COR-L47 (cell line): ENCODE measurements around the gene TMEM178B.
"Not testable (repeated sequence)": the region's sequence is repeated elsewhere in the genome, so short reads cannot be mapped to it uniquely, and the experiment has no call there.

Experiments
- DNase-seq: peaks from one replicate; lab custom pipeline; 2025; lab: John Stamatoyannopoulos, UW

The TMEM178B gene

DNA sequence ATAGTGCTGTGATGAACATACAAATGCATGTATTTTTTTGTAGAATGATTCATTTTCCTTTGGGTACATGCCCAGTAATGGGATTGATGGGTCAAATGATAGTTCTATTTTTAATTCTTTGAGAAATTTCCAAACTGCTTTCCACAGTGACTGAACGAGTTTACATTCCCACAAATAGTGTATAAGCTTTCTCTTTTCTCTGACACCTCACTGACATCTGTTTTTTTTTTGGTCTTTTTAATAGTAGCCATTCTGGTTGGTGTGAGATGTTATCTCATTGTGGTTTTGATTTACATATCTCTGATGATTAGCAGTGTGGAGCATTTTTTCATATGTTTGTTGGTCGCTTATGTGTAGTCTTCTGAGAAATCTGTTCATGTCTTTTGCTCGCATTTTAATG is 282.3 kb downstream of the TMEM178B start:
- DNase-seq = no peak

DNA sequence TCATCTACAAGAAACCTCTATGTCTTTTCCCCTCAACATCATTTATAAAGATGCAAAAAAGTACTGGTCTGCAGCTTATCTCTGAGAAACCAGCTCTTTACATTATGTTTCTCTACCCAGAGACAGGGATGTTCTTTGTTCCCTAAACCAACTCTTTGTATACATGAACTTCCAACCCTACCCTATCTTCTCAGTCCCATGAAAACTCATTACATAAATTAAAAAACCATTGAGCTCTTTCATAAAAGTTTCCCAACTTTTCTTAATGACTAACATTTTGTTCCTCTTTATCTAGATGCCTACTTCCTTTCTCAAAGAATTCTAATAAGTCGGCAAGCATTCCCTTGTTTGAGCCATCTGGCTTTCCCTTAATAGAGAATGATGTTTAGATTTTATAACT is 284.5 kb downstream of the TMEM178B start:
- DNase-seq = no peak

DNA sequence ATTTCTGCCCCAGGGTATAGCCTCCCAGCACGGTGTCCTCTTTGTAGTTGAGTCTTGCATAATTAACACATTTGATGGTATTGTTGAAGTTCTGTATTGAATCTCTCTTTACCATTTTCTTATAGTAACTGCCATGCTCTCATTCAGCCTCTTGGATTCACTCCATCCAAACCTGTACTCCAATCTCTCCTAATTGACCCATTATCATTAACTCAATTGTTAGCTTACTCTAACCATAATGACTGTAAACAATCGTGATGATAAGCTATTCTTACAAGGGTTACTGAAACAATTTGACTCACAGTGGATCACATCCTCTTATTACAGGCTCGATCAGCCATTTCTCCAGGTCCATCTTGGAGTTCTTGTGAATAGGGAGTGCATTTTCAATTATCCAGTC is 285.4 kb downstream of the TMEM178B start:
- DNase-seq = peak; percentile 89

DNA sequence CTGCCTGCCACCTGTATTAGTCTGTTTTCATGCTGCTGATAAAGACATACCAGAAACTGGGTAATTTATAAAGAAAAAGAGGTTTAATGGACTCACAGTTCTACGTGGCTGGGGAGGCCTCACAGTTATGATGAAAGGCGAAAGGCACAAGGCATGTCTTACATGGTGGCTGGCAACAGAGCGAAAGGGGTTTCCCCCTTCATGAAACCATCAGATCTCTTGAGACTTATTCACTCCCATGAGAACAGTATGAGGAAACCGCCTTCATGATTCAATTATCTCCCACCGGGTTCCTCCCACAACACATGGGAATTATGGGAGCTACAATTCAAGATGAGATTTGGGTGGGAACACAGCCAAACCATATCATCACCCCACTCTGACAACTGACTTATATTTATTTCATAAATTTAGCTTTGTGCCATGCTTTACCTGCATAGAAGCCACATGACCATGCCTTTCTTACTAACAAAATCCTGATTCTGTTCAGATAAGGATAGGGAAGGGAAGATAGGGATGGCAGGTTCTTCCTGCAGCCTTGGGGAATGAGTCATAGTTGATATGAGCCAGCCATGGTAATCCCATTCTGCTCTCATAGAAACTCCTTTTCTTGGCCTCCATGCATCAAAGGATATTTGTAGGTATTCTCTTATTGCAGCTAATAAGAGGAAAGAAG is 286.0 kb downstream of the TMEM178B start:
- DNase-seq = no peak

DNA sequence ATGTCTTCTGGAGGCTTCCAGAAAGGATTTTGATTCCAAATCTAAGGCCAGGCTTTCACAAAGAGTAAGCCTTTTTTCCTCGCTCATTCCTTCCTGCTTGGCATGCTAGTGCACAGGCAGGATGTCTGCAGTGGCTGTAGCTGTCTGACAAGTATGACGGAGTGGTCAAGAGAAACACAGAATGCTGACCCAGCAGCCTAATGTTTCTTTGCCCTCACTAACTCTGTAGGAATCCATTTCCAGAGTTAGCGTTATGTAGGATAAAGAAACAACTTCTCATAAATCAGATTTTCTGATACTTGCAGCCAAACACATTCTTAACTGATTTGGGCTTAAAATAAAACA is 286.5 kb downstream of the TMEM178B start:
- no peak for DNase-seq

DNA sequence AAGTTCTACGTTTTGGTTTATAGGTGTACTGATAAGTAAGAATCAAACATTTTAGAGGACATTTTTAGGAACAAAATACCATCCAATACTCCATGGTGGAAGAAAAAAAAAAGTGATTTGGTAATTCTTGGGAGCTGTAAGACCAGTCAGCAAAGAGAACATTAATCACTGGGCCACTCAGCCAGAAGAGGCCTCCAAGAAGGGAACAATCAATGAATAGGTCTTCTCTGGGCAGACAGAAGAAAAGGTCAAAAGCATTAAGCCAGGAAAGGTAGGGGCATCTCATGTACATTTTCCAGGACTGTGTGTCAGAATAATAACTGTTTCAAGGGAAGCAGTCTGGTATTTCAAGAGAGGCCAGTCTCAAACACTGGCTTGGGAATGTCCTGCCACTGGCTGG is 286.9 kb downstream of the TMEM178B start:
- DNase-seq = no peak

DNA sequence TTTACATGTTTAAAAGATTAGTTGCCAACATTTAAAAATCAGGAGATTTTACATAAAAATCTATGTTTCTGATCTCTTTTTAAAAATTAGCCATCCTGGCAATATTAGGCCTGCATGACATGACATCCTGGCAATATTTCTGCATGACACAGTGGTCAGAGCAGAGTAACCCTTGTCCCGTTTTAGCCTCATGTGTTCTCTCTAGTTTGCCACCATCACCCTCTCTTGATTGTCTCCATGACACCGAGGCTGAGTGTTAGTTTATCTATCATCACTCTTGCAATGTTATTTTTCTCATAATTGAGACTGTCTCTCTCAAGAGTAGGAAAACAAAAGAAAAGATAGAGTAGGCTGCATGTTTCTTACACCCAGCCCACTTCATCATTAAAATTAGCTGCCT is 287.6 kb downstream of the TMEM178B start:
- DNase-seq = no peak

DNA sequence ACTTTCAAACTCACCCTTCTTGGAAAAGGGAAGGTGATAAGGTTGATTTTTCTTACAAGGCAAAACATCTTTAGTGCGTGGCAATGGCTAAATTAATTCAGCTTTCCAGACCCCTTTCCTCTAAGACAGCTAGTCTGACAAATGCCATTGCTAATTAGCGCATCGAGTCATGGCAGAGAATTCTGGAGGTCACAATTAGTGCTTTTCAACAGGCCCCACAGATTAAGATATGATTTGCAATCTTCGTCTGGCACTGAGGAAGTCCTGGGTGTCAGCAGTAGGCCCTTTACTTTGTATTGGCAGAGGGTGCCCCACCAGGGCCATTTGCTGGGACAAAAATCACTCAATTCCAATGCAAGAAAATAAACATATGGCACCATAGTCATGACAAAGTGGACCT is 288.1 kb downstream of the TMEM178B start:
- DNase-seq = no peak

DNA sequence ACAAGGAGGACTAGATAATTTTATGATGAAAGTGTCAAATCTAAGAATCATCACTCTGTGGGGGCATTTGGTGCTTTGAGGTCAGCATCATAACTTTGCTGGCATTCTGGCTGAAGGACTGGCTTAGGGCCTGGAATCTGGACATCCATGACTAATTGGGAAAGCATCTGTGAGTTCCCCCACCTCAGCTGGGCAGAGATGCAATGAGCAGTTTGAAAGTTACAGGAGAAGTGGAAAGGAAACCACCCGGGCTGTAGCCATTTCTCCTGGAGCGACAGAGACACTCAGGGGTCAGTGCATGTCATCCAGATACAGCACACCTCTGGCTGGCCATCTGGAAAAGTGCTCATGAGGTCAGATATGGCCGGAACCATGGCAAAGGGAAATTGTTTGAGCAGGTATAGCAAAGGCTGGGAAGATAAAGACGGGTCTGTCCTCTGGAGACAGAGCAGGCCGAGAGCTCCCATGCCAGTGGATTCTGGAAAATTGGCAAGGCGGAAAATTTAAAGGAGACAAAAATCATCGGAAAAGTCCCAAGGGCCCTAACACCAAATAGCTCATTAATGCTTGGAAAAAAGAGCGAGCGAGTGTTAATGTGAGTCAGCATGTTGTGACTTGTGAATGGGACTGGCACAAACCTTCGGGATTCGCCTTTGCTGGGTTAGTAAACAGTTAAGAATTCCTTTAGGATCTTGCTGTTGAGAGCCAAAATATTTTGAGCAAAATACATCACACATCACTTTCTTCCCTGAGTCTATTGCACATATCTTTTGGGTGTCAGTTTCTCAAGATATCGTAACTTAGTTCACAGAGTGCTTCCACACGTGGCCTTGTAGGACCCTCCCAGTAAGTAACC is 288.9 kb downstream of the TMEM178B start:
- DNase-seq = no peak

DNA sequence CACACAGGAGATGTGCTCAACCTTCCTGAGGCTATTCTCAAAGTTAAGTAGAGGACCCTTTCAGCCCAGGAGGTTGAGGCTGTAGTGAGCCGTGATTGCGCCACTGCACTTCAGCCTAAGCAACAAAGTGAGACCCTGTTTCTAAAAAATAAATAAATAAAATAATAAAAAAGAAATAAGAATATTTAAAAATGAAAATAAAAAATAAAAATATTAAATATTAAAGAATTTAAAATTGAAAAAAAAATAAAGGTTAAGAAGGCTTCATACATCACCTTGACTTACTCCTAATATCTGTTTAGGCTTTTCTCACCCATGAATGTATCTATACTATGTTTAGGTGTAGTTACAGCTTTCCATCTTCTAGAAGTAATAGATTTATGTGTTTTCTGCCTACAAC is 289.9 kb downstream of the TMEM178B start:
- DNase-seq = no peak

DNA sequence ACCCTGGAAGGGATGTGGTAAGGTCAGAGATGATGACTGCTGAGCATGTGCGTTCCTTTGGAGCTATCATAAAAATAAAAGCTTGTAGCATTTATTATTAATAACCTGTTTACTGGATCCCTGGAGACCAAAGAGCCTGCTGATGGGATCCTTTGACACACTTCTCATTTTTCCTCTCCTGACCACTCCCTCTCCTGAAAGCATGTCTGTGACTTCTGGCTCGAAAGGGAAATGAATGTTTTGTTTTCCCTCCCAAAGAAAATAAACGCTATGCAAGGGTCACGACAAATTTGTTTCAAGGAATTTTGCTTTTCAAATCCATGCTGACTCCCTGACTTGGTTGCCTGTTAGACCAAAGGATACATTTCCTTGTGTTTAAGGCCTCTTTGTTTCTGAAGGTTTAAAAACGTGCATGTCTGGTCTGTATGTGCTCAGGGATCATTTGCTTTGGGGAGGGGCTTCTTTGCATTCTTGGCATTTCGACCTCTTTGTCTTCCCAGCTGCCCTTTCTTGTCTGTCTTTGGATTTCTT is 292.3 kb downstream of the TMEM178B start:
- DNase-seq = no peak

DNA sequence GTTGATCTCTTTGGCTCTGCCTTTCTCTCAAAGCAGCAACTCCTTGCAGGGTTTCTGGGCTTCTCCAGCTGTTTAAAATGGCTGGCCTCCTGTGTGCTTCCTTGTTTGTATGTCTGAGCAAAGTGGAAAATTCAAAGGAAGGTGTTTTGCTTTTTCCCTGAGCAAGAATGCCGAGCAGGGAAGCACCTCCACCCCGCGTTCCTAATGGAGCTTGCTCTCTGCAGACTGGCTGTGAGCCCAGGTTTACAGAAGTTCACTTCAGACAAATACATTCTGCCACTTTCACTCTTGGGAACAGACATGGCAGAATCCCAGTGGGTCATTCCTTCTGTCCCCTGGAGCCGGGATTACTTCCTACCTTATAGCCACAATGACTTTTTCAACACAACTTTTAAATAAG is 295.6 kb downstream of the TMEM178B start:
- DNase-seq = no peak

DNA sequence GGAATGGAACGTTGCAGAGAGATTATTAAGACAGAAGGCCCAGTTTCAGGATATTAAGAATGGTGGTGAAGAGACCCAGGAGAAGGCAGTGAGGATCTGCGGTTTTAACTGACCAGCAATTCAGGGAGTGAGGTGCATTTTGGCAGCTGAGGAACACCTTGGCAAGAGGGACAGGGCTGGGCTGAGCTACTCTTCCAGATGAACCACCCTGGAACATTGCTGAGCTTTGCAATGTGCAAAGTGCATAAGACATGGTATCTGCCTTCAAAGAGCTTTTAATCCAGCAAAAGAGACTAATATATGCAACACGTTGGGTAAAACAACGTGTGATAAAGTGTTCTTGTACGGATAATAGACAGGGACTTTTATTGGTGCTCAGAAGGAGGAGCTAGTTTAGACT is 296.3 kb downstream of the TMEM178B start:
- DNase-seq = no peak

DNA sequence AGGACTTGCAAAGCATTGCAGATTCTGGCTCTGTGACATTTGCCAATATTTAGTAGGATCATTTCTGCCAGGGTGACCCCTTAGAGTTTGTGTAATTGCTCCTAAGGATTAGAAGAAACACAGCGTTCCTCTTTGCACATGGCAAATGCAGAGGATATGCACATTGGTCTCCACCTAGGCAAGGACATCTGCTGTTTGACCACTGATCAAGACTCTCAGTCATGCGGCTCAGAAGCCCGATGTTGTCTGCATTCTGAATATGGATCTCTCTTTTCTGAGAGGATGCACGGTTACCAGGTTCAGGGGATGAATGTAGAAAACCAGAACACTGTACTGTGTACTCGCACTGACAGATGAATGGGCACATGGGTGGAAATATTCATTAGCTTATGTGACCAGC is 296.8 kb downstream of the TMEM178B start:
- DNase-seq = no peak

DNA sequence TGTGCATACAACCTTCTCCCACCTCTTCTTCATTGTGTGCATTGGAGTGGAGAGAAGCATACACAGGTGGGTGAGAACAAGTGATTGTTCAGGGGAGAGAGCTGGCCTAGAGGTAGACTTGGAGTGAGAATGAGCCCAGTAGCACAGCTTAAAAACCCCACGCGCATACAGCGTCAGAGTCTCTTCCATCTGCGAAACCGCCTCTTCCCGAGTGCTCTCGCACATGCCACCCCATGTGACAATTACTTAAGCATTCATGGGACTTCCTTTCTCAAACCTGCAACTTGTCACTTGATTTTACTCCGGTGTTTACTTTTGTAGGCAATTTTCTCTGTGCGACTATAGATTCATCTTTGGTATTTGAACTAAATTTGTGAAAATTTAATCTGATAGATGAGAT is 300.6 kb downstream of the TMEM178B start:
- no peak for DNase-seq

DNA sequence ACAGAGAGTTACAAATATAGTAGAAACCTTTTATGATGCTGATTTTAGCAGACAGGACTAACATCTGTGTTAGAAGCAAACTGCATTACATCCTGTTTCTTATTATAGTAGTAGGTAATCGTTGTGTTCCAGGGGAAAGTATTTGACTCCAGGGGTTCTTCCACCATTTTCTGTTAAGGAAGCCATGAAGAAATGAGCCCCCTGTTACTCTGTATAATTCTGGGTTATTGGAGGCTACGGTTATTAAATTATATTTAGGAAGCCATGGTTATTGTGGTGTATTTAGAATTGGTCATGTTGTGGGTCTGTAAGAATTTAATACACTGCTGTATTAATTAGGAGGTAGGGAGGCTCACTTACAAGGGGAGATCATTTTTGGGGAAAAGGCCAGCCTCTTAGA is 301.6 kb downstream of the TMEM178B start:
- DNase-seq = no peak

DNA sequence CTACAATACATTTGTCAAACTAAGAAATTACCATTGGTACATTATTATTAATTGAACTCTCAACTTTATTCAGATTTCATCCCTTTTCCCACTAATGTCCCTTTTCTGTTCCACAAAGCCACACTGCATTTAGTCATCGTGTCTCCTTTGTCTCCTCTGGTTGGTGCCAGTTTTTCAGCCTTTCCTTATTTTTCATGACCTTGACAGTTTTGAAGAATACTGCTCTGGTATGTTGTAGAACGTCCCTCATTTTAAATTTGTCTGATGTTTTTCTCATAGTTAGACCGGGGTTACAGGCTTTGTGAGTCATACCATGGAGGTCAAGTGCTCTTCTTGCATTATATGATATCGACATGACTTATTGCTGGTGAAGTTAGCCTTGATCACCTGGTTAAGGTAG is 304.0 kb downstream of the TMEM178B start:
- DNase-seq = no peak

DNA sequence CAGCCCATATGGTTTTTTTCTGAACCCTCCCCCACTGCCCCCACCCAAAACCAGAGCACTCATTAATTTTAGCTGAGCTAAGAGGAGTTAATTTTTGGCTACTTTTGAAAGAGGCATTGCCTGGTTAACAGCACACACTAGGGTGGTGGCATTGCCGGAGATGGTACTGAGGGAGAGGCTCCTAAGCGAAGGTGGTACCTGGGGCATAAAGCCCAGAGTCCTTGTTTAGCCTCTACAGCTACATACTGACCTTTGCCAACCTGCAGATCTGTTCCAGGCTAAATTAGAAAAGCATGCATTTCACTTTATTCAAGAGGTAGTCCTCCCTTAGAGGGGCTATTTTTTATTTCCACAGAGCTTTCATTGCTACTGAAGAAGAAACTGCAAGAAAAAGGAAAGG is 304.5 kb downstream of the TMEM178B start:
- no peak for DNase-seq

DNA sequence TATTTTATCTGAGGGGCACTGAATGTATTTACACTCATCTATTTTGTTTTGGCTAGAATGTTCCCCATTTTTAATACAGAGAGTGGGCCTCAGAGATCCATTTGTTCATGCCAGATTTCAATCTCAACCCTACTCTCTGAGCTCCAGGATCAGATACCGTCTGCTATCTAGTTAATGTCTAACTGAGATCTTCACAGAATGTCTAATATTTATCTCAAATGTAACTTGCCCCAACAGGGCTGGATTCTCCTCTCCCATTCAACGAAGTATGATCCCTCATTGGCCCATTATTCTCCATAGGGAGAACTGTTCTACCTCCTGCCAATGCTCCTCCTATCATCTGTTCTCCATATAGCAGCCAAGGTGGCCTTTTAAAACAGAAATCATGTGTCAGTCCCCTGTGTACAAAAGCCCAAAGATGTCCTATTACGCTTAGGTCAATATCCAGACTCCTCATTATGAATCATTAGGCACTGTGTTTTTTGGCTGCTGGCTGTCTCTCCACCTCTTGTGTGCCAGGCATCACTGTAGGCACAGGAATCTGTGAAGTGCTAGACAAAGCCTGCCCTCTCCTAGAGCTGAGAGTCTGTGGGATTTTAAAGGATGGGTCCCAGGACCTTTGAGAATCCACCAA is 308.0 kb downstream of the TMEM178B start:
- DNase-seq = peak; percentile 35

DNA sequence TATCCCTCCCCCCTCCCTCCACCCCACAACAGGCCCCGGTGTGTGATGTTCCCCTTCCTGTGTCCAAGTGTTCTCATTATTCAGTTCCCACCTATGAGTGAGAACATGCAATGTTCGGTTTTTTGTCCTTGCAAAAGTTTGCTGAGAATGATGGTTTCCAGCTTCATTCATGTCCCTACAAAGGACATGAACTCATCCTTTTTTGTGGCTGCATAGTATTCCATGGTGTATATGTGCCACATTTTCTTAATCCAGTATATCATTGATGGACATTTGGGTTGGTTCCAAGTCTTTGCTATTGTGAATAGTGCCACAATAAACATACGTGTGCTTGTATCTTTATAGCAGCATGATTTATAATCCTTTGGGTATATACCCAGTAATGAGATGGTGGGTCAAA is 309.5 kb downstream of the TMEM178B start:
- DNase-seq = not testable (repeated sequence)

DNA sequence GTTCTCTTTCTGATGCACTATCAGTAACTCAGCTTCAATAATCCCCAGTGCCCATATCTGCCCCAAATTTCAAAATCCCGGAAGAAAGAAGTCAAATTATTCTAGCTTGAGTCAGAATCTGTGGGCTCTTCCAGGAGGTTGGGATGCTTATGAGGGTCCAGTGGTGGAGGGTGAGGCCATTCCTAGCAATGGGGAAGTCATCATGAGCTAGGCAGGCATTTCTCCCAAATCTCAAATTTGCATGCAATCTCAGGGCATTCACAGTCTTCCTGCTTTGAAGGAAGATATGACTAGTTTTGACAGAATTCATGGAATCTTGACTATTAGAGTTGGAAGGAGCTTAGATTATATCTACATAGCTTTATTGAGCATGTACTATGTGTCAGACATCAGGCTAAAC is 313.0 kb downstream of the TMEM178B start:
- DNase-seq = no peak

DNA sequence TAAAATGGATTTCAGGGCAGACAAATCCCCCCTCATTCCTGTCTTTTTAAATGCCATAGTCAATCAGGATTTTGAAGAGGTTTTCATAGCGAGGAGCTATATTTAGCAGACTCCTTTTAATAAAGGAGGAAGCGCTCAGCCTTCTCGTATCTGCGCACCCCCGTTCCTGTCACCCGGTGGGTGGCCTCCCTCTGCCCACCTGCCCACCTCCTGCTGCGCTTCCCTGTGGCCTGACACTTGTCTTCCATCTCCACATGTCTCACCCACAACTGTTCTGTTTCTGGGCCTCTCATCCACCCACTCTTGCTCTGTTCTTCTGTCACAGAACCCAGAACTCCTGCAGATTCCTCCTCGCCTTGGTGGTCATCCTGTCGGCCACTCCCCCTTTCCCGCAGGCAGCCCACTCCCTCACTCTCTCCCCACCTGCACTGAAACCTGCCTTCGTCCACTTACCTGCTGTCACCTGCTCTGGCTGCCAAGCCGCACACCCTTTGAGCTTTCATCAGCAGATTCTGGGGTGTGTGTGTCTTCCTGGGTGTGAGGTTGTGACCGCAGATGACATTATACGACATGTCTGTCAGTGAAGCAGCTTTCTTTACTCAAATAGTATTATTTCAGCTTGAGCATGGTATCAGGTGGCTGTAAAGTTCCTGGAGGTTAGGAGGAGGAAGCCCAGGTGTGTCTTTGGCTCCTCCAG is 313.8 kb downstream of the TMEM178B start:
- DNase-seq = no peak
